Neural cell (in vitro differentiated cells): ENCODE results near the gene FAM72B. TPM values are rescaled to one million over a fixed set of nuclear protein-coding genes. Genes with fewer than 3 reads are reported as not detected.
"Not testable (repeated sequence)": the region's sequence is repeated elsewhere in the genome, so short reads cannot be mapped to it uniquely, and the experiment has no call there.

Experiments
- H2AFZ ChIP-seq: fragments of 200-600, 300-800 bp; sonication (generic), shearing (Covaris generic); 2 replicates; pipeline ENCODE4 v1.6.0; 2014; ENCODE audit warnings: low read depth, mild to moderate bottlenecking, antibody characterized with exemption, low read length, moderate library complexity
- H3F3A ChIP-seq: fragments of 200-600 bp; shearing (Covaris generic); 2 replicates; pipeline ENCODE4 v1.6.1; 2016; ENCODE audit warnings: mild to moderate bottlenecking, moderate library complexity, mixed read lengths, antibody characterized with exemption, low read length; ENCODE audit not compliant: insufficient read depth, poor library complexity, severe bottlenecking
- H3K27ac ChIP-seq: fragments of 200-600, 300-800 bp; sonication (generic), shearing (Covaris generic); 2 replicates; pipeline ENCODE4 v1.5.1; 2014; ENCODE audit warnings: mild to moderate bottlenecking, low read length, moderate library complexity
- H3K27me3 ChIP-seq: fragments of 300-800, 200-600 bp; sonication (generic), shearing (Covaris generic); 2 replicates; pipeline ENCODE4 v1.6.0; 2014; ENCODE audit warnings: mild to moderate bottlenecking, low read depth, low read length, moderate library complexity; ENCODE audit not compliant: insufficient read depth
- H3K36me3 ChIP-seq: fragments of 300-800, 200-600 bp; sonication (generic), shearing (Covaris generic); 2 replicates; pipeline ENCODE4 v1.5.1; 2014; ENCODE audit warnings: mild to moderate bottlenecking, antibody characterized with exemption, low read length, moderate library complexity; ENCODE audit not compliant: insufficient read depth
- H3K4me2 ChIP-seq: fragments of 300-800, 200-600 bp; sonication (generic), shearing (Covaris generic); 2 replicates; pipeline ENCODE4 v1.6.0; 2014; ENCODE audit warnings: mild to moderate bottlenecking, low read length
- H3K4me3 ChIP-seq: fragments of 300-800, 200-600 bp; sonication (generic), shearing (Covaris generic); 2 replicates; pipeline ENCODE4 v1.5.1; 2014; ENCODE audit warnings: mild to moderate bottlenecking, low read length, moderate library complexity
- H3K79me2 ChIP-seq: fragments of 200-600 bp; shearing (Covaris generic); replicated peaks from 2 replicates; pipeline ENCODE4 v1.6.0; 2014; ENCODE audit warnings: mild to moderate bottlenecking, low read length, moderate library complexity; ENCODE audit not compliant: insufficient read depth
- H3K9ac ChIP-seq: fragments of 300-800, 200-600 bp; sonication (generic), shearing (Covaris generic); 2 replicates; pipeline ENCODE4 v1.6.1; 2016; ENCODE audit warnings: mild to moderate bottlenecking, low read length, mixed read lengths
- H3K9me2 ChIP-seq: fragments of 200-600 bp; shearing (Covaris generic); 2 replicates; pipeline ENCODE4 v1.6.1; 2016; ENCODE audit warnings: mild to moderate bottlenecking, low read length, mixed read lengths; ENCODE audit not compliant: insufficient read depth
- H3K9me3 ChIP-seq: fragments of 200-600, 300-800 bp; sonication (generic), shearing (Covaris generic); 2 replicates; pipeline ENCODE4 v1.6.1; 2016; ENCODE audit warnings: mild to moderate bottlenecking, mixed run types, low read length, moderate library complexity, mixed read lengths
- H4K20me1 ChIP-seq: fragments of 200-600 bp; shearing (Covaris generic); 2 replicates; pipeline ENCODE4 v1.6.1; 2016; ENCODE audit warnings: mild to moderate bottlenecking, mixed run types; ENCODE audit not compliant: insufficient read depth
- polyA plus RNA-seq: library from polyadenylated mRNA; depleted of rRNA; stranded (reverse); fragments of >200 nt; gene quantifications from 2 replicates; pipeline ENCODE4 v1.2.3, GENCODE V29; 2014

Gene FAM72B
- polyA plus RNA-seq, 1 donor from 2014 or later, result 2.0 TPM

DNA sequence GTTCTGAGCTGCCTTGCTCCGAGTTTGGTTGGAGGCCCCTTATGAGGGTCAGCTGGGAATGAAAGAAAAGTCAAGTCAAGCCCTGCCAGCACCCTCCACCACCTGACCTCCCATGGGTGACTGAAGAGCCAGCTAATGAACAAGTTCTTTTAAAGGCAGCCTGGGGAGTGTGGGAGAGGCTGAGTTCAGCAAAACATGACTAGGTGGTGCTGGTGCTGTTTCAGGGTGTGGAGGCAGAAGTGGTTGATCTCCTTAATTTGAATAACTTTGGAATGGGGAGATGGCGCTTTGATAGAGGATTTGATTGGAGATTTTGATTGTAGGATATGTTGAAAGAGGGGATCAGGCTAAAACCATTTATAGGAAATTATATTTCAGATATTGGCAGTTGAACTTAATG, 23.2 kb upstream of the FAM72B start:
- H3K27ac ChIP-seq, H3K27me3 ChIP-seq: not testable (repeated sequence)

DNA sequence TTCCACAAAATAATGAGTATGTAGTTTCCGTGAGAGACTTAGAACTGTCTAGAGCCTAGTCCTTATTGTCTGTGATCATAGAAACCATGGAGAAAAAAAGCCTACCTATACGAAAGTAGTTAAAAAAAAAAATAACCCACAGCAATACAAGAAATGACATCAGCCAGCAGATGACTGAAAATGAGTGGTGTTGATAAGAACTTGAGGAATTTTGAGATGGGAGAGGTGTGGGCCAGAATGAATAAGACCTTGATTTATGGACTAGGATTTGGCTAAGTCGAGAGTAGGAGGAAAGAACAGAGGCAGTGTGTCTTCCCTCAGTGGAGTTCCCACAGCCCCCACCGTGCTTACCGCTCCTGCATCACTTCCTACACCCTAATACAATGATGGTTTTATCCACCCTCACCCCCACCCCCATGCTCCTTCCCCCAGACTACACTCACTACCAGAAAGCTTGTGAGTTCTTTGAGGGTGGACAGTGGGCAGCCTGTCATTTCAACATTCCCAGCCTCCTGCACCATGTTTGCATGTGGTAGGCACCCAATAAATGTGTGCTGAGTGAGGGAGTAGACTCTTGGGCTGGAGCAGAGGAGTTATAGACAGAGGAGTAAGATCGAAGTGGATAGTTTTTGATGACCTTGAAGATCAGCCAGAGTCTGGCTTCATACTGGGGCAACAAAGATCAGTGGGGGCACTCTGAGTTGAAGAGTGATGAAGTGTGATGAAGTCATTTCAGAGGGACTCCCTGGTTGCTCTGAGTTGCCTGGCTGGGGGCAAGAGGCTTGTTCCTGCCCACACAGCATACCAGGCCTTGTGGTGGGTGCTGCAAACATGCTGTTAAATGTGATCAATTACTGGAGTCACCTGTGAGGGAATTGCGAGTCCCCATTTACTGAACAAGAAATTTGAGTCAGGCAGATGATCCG, 21.9 kb upstream of the FAM72B start:
- not testable (repeated sequence) for H3K9me3 ChIP-seq, H3K27ac ChIP-seq, H3K4me2 ChIP-seq, H3K9ac ChIP-seq, H2AFZ ChIP-seq, H3F3A ChIP-seq, H4K20me1 ChIP-seq, H3K36me3 ChIP-seq, H3K79me2 ChIP-seq, H3K27me3 ChIP-seq, H3K4me3 ChIP-seq, H3K9me2 ChIP-seq

More for the DNA sequence above, 23.2 kb upstream of the FAM72B start:
- H2AFZ ChIP-seq, H3K9ac ChIP-seq, H3K79me2 ChIP-seq, H3K9me2 ChIP-seq, H3K4me3 ChIP-seq, H3K4me2 ChIP-seq, H3F3A ChIP-seq, H3K9me3 ChIP-seq, H4K20me1 ChIP-seq, H3K36me3 ChIP-seq: not testable (repeated sequence)

DNA sequence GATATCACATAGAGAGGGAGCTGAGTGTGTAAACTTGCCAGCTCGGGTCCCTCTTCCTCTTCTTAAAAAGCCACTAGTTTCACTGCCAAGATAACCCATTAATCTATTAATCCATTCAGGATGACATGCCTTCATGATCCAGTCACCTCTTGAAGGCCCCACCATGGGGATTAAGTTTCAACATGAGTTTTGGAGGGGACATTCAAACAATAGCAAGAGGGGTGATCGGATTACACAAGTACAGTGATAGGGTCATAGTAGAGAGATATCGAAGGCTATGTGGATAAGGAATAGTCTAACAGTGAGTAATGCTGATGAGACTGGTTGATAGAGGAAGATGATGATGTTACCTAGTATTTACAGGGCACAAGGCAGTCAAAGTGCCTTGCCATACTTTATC, 18.8 kb upstream of the FAM72B start:
- not testable (repeated sequence) for H3K4me3 ChIP-seq, H3K79me2 ChIP-seq, H3F3A ChIP-seq, H3K9me2 ChIP-seq, H3K27me3 ChIP-seq, H3K4me2 ChIP-seq, H3K27ac ChIP-seq, H4K20me1 ChIP-seq, H2AFZ ChIP-seq, H3K9ac ChIP-seq, H3K9me3 ChIP-seq, H3K36me3 ChIP-seq

DNA sequence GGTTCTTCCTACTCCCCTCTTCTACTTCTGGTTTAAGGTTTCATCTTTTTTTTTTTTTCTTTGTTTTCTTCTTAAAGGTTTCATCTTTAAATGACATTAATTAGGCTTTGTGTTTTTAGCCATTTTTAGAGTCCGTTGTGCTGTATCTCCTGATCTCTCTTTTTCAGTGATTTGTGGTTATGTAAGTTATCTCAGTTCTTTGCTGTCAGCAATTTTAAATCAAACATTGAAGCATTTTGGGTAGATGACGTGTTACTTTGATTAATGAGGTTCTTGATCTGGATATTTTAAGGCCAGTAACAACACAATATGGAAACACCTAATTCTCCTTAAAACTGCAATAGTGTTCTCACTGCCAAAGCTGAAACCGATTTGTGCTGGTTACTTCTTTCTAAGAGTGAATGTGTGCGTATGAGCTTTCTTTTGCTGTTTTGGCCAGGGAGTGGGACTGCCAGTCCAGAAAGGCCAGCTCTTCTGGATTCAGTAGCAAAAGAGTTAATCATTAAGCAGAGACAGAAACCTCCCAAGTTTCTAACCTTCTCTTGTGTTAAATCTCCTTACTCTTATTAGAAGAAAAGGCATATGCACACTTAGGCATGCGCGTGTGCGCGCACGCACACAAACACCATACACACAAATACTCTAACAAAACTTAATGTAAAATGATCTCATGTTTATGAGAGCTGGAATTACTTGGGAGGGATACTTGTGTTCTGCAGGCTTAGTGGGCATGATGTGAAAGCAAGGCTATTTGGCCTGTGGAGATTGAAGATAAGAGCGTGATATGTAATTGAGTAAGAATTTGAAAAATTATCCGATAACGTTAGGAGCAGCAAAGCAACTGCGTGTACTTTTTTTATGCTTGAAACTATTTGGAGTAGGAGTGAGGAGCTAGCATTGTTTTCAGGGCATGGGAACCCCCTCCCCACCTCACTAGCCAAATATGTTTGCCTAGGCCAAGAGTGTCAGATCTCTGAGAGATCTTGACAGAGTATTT, 17.1 kb upstream of the FAM72B start:
- not testable (repeated sequence) for H3K79me2 ChIP-seq, H3F3A ChIP-seq, H3K36me3 ChIP-seq, H3K9me2 ChIP-seq, H4K20me1 ChIP-seq, H3K4me3 ChIP-seq, H3K9ac ChIP-seq, H3K27ac ChIP-seq, H2AFZ ChIP-seq, H3K9me3 ChIP-seq, H3K4me2 ChIP-seq, H3K27me3 ChIP-seq

DNA sequence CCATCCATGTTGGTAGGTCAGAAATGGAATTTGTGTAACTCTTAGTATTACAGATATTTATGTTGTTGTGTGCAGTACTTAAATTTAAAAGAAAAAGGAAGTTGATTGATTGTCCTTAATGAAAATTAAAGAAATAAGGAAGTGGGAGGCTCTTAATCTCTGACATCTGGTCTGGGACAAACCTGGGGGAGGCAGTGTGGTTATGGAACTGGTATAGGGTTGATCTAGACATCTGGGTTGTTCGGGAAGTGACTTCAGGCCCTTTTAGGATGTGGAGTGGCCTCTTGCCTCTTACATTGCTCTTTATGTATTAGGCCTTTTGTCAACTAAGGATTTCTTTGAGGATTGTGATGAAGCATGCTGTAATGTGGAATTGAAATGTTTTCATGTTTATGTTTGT, 16.1 kb upstream of the FAM72B start:
- not testable (repeated sequence) for H3K79me2 ChIP-seq, H3K36me3 ChIP-seq, H3K4me2 ChIP-seq, H3K9me2 ChIP-seq, H3K9ac ChIP-seq, H2AFZ ChIP-seq, H3K4me3 ChIP-seq, H3K9me3 ChIP-seq, H3F3A ChIP-seq, H4K20me1 ChIP-seq, H3K27ac ChIP-seq, H3K27me3 ChIP-seq

DNA sequence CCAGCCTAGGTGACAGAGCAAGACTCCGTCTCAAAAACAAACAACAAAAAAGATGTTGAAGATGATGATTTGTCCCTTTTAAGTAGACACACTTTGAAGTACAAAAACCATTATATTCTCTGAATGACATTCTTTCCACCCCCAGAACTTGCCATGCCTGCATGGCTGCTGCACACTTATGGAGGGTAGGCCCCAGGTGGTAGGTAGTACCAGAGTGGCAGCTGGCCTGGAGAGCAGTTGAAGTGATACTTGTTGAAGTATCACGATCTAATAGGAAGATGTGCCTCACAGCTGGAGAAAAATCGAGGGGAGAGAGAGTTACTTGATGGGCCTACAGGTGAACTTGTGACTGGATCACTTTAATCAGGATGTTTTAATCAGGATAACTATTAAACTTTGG, 15.6 kb upstream of the FAM72B start:
- not testable (repeated sequence) for H3K9me2 ChIP-seq, H3K36me3 ChIP-seq, H3K79me2 ChIP-seq, H3K27ac ChIP-seq, H3K4me2 ChIP-seq, H3K9me3 ChIP-seq, H4K20me1 ChIP-seq, H2AFZ ChIP-seq, H3K4me3 ChIP-seq, H3K27me3 ChIP-seq, H3F3A ChIP-seq, H3K9ac ChIP-seq

DNA sequence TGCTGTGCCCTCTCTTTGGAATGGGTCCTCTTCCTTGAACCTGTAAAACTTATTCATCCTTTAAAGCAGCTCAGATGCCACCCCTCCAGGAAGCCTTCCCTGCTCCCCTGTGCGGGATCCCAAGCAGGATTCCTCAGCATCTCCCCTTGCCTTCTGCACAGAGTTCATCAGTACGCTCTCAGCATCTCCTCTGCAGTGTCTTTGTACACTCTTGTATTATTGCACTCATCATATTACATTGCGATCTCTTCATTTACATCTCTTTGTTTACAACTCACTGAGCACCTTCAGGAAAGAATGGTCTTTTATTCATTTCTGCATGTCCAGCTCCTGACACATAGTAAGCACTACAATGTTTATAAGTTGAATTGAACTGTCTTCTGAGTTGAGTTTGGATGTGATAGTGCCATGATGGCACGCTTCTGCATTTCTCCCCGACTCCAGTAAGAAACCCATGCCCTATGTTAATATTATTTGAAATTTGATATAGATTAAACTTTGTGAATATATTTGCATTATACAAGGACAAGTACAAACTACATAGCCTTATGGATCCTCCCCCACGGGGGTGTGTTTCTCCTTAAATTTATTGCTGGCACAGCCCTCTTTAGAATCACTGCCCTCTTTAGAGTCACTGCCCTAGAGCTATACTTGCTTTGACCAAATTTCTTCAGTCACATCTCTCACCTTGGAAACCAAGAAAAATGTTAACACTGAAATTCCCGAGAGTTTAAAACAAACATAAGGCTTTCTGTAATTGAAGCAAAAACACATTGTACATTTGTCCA, 13.1 kb upstream of the FAM72B start:
- not testable (repeated sequence) for H3K4me3 ChIP-seq, H3K27me3 ChIP-seq, H3K9ac ChIP-seq, H3K36me3 ChIP-seq, H3F3A ChIP-seq, H2AFZ ChIP-seq, H3K79me2 ChIP-seq, H3K27ac ChIP-seq, H3K4me2 ChIP-seq, H4K20me1 ChIP-seq, H3K9me3 ChIP-seq, H3K9me2 ChIP-seq
